GF-D8 (cell line): ENCODE data around the gene TMX1.
A peak's percentile ranks its signal among the peaks of the same experiment; 100 is the strongest.
"Not testable (repeated sequence)": the region's sequence is repeated elsewhere in the genome, so short reads cannot be mapped to it uniquely, and the experiment has no call there.

Source experiments
- DNase-seq: peaks from one replicate; lab custom pipeline; 2025; lab: John Stamatoyannopoulos, UW

Gene TMX1, protein sequence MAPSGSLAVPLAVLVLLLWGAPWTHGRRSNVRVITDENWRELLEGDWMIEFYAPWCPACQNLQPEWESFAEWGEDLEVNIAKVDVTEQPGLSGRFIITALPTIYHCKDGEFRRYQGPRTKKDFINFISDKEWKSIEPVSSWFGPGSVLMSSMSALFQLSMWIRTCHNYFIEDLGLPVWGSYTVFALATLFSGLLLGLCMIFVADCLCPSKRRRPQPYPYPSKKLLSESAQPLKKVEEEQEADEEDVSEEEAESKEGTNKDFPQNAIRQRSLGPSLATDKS

DNA sequence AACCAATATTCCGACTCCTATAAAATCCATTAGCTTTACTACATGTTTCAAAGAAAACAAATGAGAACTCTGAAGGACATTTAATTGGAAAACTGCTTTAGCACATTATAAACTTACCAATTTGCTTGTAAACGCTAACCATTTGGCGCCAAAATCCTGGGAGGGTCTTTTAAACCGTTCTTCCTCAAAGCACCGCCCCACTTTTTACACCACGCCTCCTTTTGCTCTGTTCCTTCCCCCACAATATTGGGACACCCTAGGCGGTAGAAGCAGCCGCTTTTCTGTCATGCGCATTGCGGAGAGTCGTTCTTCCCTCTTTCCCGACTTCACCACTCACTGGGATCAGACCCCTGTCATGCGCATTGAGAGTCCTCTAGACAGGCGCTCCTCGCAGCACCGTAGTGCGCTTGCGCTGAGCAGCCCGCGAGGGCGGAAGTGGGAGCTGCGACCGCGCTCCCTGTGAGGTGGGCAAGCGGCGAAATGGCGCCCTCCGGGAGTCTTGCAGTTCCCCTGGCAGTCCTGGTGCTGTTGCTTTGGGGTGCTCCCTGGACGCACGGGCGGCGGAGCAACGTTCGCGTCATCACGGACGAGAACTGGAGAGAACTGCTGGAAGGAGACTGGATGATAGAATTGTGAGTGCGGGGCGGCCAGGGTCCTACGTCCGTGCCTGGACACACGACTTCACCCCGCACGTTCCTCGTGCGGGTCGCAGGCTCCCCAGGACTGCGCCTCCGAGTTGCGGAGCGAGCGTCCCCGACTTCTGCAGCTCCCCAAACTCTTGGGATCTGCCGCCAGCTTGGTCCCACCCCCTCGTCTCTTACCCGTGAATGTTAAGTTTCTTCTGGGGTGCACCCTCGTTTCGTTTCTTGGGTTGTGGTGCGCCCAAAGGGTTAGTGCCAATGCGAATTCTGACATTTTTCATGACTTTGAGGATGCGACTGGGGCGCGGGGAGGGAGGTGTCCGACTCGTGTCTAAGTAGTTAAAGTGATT lies at the start of gene TMX1:
Gene TMX1, plus strand, starts transcription at position 435 of the 991 bp plus-strand sequence. Its CDS starts 46 bp downstream, at position 481.
- peak; percentile 99 for DNase-seq

DNA sequence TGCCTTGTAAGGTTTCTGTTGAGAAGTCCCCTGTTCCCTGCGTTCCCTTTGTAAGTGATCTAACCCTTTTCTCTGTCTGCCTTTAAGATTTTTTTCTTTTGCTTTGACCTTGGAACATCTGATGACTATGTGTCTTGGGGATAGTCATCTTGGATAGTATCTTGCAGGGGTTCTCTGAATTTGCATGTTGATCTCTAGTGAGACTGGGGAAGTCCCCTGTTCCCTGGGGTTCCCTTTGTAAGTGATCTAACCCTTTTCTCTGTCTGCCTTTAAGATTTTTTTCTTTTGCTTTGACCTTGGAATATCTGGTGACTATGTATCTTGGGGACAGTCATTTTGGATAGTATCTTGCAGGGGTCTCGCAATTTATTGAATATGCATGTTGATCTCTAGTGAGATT lies 38.2 kb upstream of the TMX1 start:
- no peak for DNase-seq

DNA sequence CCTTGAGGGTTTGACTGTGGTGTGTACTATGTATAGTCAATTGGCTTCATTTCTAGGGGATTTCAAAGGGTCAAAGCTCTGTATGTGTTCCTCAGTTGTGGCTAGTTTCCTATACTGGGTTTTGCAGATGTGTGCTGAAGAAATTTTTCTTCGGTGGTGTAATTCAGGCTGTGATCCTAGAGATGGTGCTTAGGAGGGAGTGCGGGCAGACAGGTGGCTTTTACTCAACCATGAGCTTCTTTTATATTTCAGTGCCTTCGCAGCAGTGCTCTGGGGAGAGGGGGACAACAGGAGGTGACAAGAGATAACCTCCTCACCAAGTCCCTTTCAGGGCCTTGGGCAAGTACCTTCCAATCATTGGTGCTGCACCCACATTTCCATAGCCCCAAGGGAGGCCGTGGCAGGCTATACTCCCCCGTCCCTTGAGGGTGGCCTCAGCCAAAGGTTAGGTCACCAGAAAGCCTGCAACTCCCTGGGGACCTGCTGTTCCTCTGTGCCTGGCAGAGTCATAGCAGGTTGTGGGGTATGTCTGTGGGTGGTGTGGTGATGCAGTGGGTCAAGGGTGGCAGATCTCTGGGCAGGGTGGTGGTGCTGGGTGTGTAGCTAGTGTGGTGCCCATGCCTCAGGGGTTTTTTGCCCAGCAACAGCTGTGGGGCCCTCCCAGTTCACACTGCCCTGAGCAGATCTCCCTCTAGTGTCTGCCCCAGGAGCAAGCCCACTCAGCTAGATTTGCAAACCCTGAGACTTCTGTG lies 37.0 kb upstream of the TMX1 start:
- no peak for DNase-seq

DNA sequence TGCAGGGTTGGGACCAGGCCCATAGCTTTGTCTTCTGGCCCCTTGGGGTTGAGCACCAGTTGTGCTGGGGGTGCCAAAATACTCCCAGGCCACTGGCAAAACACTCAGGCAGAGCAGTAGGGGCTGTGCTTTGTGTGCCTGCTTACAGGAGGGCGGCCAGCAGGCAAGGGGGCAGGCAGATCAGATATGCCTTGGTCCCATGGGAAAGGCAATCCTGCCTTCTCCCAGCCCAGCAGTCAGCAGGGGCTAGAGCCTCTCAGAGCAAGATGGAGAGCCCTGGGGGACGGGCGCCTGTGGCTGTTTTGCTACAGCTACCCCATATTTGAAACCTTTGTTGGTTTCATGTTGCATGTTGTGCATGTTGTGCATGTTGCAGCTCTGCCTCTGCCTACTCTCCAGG lies 36.2 kb upstream of the TMX1 start:
- DNase-seq: no peak

DNA sequence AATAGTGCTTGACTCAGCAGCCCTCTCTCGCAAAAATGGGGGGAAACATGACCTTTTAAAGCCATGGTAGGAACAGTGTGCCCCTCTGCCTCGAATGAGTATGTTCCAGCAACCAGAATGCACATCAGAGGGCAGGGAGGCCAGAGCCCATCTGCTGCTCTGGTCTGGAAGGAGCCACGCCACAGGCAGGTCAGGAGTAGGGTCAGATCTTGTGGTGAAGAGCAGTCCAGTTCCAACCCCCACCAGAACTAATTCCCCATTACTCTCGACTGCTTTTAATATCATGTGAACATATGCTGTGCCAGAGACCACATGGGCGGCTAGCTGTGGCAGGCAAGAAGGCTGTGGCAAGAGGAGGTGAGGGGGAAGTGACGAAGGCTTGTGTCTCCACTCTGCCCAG lies 34.6 kb upstream of the TMX1 start:
- no peak for DNase-seq

DNA sequence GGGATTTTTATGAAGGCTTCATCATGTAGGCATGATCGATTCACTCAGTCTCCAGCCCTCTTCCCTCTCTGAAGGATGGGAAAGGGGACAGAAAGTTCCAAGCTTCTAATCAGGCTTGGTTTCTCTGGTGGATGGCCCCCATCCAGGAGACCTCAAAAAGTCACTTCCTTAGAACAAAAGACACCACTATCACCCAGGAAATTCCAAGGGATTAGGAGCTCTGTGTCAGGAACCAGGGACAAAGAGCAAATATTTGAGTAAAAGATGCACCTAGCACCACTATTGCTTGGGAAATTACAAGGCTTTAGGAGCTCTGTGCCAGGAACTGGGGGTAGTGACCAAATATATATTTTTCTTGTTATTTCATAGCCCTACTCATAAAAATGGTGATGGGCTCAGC lies 33.6 kb upstream of the TMX1 start:
- DNase-seq: no peak

DNA sequence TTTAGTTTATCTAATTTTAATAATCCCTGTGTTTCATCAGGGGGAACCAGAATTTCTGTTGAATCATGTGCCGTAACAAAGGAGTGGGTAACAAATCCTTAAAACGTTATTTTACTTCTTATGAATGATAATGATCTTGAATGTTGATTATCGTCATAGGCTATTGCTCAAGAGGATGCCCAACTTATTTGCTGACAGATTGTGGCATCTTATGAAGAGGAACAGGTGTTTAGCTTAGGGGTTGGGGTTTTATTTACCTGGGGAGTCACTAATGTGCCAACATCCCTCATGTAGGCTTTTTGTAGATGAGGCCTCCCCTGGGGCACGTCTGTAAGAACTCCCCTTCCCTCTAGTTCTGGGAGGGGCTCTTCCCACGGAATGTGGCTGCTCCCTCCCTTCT lies 32.4 kb upstream of the TMX1 start:
- no peak for DNase-seq

DNA sequence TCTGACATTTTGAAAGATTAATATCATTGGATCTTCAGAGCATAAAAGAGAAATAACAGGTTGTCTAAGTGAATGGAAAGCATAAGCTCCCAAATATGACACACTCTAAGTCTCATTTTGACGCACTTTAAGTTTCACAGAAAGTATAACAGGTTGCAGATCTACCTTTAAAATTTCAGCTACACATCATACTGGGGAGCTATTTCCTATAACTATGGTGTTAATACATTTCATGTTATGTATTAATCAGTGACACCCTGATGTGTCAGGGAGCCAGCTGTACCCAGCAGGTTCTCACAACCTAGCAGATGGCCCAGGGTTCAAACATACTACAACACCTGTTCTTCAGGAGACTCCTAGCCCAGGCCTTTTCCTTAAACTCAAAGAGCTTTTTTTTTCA lies 31.1 kb upstream of the TMX1 start:
- DNase-seq: no peak

DNA sequence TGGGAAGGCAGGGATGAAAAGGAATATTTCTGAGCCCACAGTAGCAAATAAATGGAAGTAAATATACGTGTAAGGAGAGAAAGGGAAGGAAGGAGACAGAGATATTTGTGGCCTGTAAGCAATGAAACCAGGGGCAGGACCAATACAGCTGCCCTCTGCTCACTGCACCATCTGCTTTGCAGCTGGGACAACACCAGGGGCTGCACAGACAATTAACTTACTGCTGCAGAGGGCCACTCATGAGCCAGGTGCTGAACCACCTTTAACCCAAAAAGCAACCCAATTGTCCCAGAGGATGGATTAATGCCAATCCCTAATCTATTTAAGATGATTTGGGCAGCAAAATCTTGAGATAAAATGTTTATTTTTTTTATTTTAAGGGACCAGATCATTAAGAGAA lies 30.6 kb upstream of the TMX1 start:
- no peak for DNase-seq

DNA sequence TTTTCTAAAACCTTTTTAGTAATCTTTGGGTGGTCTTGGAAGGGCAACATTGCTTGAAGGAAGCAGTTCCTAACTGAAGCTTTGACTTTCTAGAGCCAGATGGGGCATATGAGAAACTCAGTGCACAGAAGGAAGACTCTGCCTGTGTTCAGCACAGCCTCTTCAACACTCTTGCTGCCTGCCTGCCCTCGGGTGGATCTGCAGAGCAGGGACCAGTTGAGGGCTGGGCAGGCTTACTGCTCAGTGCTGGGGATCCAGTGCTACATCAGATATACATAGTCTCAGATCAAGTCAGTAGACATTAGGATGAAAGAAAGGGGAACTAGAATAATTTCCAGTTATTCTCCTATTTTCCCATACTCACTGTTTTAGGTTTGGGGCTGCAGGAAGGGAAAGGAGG lies 29.5 kb upstream of the TMX1 start:
- no peak for DNase-seq

DNA sequence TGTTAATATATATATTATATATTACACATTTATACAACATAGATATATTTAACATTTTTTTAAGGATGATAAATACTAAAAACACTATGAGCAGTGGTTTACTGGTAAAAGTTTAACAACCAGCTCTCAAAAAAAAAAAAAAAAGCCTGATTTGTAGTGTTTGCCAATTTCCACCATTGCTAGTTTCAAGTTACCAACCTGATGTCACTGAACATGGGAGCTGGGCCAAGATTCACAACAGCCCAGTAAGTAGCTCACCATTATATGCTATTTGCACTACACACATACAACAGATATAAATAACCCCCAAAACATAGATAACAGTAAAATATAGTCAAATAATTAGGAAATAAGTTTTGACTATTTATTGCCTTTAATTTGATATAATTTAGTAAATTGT lies 28.9 kb upstream of the TMX1 start:
- no peak for DNase-seq

DNA sequence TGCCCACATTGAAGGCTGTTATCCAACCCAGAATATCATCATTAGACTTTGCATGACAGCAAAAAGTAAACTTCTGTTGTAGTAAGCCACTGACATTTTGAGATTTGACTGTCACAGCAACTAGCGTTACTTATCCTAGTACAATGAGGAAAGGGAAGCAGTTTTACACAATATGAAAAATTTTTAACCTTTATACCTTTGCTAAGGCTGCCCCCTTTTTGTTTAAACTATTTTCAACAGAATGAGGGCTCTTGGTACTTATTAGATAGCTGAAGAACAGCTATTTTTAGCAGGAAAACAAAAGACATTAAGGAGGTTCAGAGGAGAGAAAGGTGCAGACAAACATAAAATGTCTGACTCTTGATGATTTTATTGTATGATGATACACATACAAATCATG lies 23.4 kb upstream of the TMX1 start:
- no peak for DNase-seq

DNA sequence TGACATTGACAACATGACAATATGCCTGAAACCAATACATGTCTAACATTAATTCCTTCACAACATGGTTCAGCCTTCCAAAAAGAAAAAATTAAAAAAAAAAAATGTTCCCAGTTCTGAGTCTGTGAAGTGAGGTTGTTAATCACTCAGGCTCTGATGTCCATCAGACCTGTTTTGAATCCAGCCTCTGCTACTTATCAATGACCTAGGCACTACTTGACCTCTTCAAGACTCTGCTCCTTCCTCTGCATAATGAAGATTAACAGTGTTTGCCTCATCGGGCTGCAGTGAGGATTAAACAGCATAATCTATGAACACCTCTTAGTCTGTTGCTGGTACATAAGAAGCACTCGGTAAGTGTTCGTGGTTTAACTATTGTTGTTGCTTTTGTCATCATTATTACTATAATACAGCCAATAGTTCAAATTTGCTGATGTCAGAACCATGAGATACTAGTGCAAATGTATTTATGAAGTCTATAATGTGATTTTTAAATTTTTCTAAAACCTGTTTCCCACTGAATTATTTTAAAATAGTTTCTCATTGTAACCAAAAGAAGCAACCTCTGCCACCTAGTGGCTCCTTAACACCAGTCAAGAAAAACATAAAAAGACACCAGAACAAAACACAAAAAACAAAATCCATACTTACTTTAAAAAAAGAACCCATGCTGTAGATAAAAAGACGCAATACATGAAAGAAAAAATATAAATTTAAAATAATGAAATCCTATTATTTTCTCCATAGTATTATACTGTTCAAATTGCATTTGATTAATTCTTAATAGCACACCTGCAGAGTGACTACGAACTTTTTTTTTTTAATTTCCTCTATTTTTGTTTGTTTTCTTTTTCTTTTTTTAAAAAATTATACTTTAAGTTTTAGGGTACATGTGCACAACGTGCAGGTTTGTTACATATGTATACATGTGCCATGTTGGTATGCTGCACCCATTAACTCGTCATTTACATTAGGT lies 20.3 kb upstream of the TMX1 start:
- no peak for DNase-seq

DNA sequence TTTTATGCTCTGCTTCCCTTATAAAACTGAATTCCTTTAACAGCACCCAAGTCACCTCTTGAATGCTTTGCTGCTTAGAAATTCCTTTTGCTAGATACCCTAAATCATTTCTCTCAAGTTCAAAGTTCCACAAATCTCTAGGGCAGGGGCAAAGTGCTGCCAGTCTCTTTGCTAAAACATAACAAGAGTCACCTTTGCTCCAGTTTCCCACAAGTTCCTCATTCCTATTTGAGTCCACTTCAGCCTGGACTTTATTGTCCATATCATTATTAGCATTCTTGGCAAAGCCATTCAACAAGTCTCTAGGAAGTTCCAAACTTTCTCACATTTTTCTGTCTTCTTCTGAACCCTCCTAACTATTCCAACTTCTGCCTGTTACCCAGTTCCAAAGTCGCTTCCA lies 16.6 kb upstream of the TMX1 start:
- not testable (repeated sequence) for DNase-seq

DNA sequence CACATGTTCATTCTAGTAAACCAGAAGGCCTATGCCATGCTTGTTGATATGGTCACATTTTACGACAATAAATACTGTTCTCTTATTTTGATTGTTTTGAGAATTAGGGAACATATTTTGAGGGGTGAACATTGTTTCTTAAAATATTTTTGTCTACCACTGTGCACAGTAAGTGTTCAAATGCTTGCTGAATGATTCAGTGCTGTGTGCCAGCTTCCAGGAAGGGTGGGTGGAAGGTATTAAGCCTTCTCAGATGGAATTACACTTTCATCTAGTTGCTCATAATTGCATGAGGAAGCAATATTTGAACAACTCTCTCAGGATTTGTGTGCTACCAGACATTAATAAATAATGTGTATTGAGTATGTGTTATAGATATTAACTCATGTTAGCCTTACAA lies 15.5 kb upstream of the TMX1 start:
- DNase-seq: no peak

DNA sequence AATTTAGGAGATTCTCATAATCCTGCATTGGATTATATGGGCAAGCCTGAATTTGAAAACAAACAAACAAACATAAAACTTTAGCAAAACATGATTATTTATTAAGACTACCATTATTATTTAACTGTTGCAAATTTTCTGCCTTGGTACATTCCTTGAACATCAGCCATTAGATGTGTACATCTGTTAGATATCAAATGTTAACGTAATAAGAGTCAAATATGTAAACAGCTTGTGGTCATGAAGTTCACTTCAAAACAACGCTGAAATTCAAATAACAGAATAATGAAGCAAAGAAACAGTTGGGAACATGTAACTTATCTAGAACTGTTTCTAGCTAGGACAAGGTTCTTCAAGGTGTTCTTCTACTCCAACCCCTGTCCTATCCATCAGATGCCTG lies 14.3 kb upstream of the TMX1 start:
- no peak for DNase-seq

DNA sequence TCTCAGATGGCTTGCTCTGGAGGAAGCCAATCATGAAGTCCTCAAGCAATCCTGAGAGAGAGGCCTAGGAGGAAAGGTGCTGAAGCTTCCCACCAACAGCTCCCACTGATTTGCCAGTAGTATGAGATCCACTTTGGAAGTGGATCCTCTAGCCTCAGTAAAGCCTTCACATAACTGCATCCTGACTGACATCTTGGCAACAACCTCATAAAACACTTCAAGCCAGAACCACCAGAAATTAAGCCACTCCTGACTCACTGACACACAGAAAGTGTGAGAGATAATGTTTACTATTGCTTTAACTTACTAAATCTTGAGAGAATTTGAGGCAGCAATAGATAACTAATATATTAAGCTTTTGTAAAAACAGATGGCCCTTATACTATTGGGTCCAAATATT lies 11.7 kb upstream of the TMX1 start:
- no peak for DNase-seq

DNA sequence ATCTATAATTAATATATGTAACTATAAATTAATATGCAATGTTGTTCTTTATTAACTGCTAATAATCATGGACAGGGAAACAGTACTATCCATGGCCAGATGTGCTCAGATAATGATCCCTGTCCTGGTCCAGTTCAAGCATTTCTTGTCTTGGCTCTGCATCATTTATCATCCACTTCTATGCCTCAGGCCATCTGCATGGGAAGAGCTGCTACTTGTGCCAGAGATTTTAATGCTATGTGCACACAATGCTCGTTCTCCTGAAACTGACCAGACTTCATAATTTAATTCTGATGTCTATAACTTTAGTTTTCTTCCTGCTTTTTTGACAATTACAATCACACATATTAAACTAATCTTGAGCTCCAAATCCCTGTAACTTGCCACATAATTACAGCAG lies 11.2 kb upstream of the TMX1 start:
- no peak for DNase-seq

DNA sequence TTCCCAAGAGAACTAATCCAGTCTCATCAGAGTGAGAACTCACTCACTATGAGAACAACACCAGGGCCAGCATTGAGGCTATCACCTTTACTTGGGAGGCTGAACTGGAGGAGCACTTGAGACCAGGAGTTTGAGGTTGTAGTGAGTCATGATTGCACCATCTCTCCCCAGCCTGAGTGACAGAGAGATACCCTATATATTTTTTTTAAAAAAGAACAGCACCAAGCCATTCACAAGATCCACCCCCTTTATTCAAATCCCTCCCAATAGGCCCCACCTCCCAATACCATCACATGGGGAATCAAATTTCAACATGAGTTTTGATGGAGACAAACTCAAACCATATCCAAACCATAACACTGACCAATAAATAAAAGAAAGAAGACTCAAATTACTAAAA lies 3.7 kb upstream of the TMX1 start:
- DNase-seq: no peak

DNA sequence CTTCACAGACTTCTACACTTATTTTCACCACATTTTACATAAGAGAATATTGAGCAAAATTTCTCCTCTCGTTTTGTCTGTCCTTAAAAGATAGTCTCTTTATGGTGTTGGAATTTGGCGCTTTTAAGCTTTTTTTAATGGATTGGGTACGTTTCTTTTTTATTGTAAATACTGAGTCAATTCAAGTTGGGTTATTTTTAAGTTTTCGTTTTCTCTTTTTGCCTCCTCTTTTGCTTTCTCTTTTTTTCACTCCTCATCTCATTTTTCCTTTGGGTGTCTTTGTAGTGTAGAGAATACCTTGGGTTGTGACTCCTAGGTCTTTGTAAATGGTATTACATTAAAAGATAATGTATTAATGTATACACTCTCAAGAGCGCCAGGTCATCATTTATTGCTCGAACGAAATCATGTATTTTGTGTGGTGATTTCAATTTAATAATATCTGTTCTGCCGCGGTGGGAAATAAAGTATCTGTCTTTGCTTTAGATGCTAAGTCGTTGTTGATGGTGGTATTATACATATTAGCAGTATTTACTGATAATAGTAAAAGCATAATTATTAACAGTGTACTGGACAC lies 845 bp downstream of the TMX1 start:
- DNase-seq: no peak
